Measurements from ENCODE around the gene MRPL34.

The MRPL34 gene

GRCh38 chr19:17326595-17326966 is 20.9 kb downstream of the MRPL34 start:
- TF ChIP-seq CTCF (IDR thresholded peaks at IDR 0.05) = no peak

GRCh38 chr19:17327068-17327653 is 21.5 kb downstream of the MRPL34 start:
- TF ChIP-seq CTCF (IDR thresholded peaks at IDR 0.05) = no peak

GRCh38 chr19:17327654-17328516 is 22.2 kb downstream of the MRPL34 start:
- peak; percentile 80 for TF ChIP-seq CTCF (IDR thresholded peaks at IDR 0.05)

GRCh38 chr19:17328517-17329365 is 23.1 kb downstream of the MRPL34 start:
- TF ChIP-seq CTCF (IDR thresholded peaks at IDR 0.05) = no peak

GRCh38 chr19:17329366-17330261 is 23.9 kb downstream of the MRPL34 start:
- no peak for TF ChIP-seq CTCF (IDR thresholded peaks at IDR 0.05)

- TF ChIP-seq CTCF (IDR thresholded peaks at IDR 0.05) = no peak
These were observed 24.8 kb downstream of the MRPL34 start for GRCh38 chr19:17330262-17331044.

Data from LNCAP (cell line).